GM19025 (cell line): ENCODE results near the gene TYW1B.
"Not testable (repeated sequence)": the region's sequence is repeated elsewhere in the genome, so short reads cannot be mapped to it uniquely, and the experiment has no call there.

Experiments used
- ATAC-seq: cut with Tn5 transposase; IDR thresholded peaks from one replicate; pipeline ENCODE4 v1.9.1; 2021; ENCODE audit warnings: mild to moderate bottlenecking, low read depth, moderate library complexity; ENCODE audit not compliant: unreplicated experiment

The TYW1B gene

GRCh38 chr7:72632765-72633292 is 195.2 kb downstream of the TYW1B start:
- ATAC-seq = not testable (repeated sequence)

GRCh38 chr7:72628375-72628774 is 199.6 kb downstream of the TYW1B start:
- not testable (repeated sequence) for ATAC-seq

GRCh38 chr7:72626428-72627011 is 201.5 kb downstream of the TYW1B start:
- peak; percentile 15 for ATAC-seq

GRCh38 chr7:72625721-72626423 is 202.1 kb downstream of the TYW1B start:
- peak; percentile 90 for ATAC-seq

GRCh38 chr7:72622532-72622931 is 205.5 kb downstream of the TYW1B start:
- no peak for ATAC-seq

GRCh38 chr7:72621761-72622187 is 206.2 kb downstream of the TYW1B start:
- not testable (repeated sequence) for ATAC-seq

- ATAC-seq = not testable (repeated sequence)
Observed at GRCh38 chr7:72620923-72621322, 207.1 kb downstream of the TYW1B start.

GRCh38 chr7:72618435-72619180 is 209.4 kb downstream of the TYW1B start:
- not testable (repeated sequence) for ATAC-seq

- ATAC-seq = not testable (repeated sequence)
Observed at GRCh38 chr7:72609761-72610160, 218.2 kb downstream of the TYW1B start.

GRCh38 chr7:72607988-72608387 is 220.0 kb downstream of the TYW1B start:
- not testable (repeated sequence) for ATAC-seq

GRCh38 chr7:72605863-72606431 is 222.1 kb downstream of the TYW1B start:
- not testable (repeated sequence) for ATAC-seq

GRCh38 chr7:72604771-72605611 is 223.0 kb downstream of the TYW1B start:
- ATAC-seq = not testable (repeated sequence)

- not testable (repeated sequence) for ATAC-seq
Observed at GRCh38 chr7:72603476-72603875, 224.5 kb downstream of the TYW1B start.

GRCh38 chr7:72603073-72603472 is 224.9 kb downstream of the TYW1B start:
- ATAC-seq = no peak

- not testable (repeated sequence) for ATAC-seq
Observed at GRCh38 chr7:72601683-72602082, 226.3 kb downstream of the TYW1B start.

GRCh38 chr7:72590023-72590422 is 238.0 kb downstream of the TYW1B start:
- not testable (repeated sequence) for ATAC-seq

GRCh38 chr7:72587267-72587666 is 240.7 kb downstream of the TYW1B start:
- ATAC-seq = not testable (repeated sequence)

GRCh38 chr7:72584576-72584975 is 243.4 kb downstream of the TYW1B start:
- ATAC-seq = not testable (repeated sequence)

- not testable (repeated sequence) for ATAC-seq
Observed at GRCh38 chr7:72583620-72584361, 244.2 kb downstream of the TYW1B start.
